ENCODE measurements around the gene HMCN2.

The HMCN2 gene

DNA sequence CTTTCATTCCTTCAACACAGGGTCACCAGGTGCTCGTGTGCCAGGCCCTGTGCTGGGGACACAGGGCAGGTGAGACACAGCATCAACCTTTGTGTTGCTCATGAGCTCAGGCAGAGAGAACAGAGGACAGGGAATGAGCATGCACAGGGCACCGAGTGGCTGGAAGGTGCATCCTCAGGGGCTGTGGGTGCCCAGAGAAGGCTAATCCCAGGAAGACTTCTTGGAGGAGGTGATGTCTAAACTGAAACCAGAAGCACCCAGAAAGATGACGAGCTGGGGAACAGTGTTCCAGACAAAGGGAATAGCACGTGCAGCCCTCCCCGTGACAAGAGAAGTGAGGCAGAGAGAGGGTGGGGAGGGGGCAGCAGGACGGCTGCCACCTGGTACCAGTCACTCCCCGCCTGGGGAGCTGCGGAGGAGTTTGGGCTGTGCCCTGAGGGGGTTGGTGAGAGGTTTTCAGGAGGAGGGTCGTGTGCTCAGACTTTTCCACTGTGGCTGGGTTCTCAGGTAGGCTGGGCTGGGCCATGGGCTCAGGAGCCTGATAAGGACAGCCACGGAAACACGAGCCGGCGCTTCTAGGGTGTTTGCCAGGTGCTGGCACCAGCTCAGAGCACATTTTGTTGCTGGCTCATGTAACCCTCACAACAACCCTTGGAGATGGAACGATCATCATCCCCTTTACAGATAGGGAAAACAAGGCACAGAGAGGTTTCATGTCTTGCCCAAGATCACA lies 46.0 kb downstream of the HMCN2 start:
- no peak for TF ChIP-seq CTCF (IDR thresholded peaks at IDR 0.05; ENCODE audit: low read depth, low read length, missing control alignments)
- H3K4me3 ChIP-seq (replicated peaks; ENCODE audit: low read depth, low read length), result no peak overlapping the region
- DNase-seq (ENCODE audit: extremely low read depth, low read depth), result no peak

DNA sequence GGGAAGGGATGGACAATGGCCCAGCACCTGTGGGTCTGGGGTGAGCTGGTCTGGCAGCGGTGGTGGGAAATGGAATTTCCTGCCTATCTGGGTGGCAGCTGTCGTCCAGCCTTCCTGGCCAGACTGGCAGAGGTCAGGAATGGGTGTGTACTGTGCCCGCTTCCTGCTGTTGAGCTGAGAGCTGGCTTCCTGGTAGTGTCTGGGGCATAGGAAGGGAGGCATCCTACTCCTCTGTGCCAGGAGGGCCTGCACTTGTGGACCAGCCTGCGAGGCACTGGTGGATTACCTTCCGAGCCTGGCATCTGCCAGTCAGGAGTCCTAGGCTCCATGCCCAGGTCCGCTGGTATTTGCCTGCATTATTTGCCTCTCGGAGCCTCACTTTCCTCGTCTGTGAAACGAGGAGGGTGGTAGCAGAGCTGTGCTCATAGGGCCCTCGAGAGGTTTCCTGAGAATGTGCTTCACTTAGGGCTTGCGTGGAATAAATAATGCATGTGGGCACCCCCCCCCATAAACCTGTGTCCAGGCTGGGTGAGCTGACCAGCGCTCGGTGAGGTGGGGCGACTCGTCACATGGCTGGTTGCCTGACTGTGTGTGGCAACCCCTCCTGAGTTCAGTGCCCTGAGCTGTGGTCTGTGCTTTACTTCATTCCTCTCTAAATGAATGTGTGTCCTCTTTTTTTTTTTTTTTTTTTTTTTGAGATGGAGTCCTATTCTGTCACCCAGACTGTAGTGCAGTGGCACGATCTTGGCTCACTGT lies 47.7 kb downstream of the HMCN2 start:
- no peak for TF ChIP-seq CTCF (IDR thresholded peaks at IDR 0.05; ENCODE audit: low read depth, low read length, missing control alignments)
- no peak for DNase-seq (ENCODE audit: extremely low read depth, low read depth)
- H3K4me3 ChIP-seq (replicated peaks; ENCODE audit: low read depth, low read length), result no peak overlapping the region

DNA sequence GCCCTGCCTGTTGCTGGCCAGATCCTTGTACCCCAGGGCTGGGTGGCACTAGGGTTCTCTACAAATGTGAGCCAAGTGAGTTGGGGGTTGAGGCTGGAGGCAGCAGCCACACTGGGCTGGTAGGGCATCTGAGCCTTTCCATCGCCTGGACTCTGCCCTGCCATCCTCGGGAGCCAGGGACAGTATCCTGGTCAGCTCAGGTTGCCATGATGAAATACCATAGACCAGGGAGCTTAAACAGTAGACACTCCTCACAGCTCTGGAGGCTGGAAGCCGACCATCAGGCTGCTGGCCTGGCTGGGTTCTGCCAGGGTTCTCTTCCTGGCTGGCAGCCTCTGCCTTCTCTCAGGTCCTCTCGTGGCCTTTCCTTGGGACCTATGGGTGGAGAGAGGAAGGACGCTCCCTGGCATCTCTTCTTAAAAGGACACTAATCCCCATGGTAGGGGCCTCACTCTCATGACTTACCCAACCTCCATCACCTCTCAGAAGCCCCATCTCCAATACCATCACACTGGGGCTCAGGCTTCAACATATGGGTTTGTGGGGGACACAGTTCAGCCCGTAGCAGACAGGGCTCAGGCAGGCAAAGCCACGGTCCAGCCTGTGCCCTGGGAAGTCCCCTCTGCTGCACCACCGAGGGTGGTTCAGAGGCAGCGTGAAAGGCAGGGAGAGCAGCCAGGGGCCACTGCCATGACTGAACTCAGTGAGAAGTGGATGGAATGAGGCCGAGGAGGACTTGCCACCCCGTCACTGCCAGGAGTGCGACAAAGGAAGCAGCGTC lies 50.1 kb downstream of the HMCN2 start:
- DNase-seq (ENCODE audit: extremely low read depth, low read depth), result no peak
- TF ChIP-seq CTCF (IDR thresholded peaks at IDR 0.05; ENCODE audit: low read depth, low read length, missing control alignments), result no peak
- H3K4me3 ChIP-seq (replicated peaks; ENCODE audit: low read depth, low read length), result no peak overlapping the region

- no peak for TF ChIP-seq CTCF (IDR thresholded peaks at IDR 0.05; ENCODE audit: low read depth, low read length, missing control alignments)
- no peak for DNase-seq (ENCODE audit: extremely low read depth, low read depth)
Measured at GRCh38 chr9:130316430-130316829, 50.9 kb downstream of the HMCN2 start.

DNA sequence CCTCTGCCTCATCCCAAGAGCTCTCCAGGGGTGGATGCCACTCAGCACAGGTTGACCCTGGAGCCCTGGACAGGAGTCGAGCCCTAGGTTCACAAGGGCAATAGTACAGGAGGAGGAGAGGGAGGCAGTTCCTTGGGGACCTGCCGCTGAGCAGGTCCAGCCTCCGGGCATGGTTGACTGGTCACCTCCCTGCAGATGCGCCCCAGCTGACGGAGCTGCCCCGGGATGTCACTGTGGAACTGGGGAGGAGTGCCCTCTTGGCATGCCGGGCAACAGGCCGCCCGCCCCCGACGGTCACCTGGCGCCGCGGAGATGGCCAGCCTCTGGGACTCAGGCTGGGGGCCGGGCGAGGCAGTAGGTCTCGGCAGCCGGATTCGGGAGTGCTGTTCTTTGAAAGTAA lies 53.7 kb downstream of the HMCN2 start:
- no peak for TF ChIP-seq CTCF (IDR thresholded peaks at IDR 0.05; ENCODE audit: low read depth, low read length, missing control alignments)
- DNase-seq (ENCODE audit: extremely low read depth, low read depth), result no peak
- no peak overlapping the region for H3K4me3 ChIP-seq (replicated peaks; ENCODE audit: low read depth, low read length)

More at GRCh38 chr9:130316430-130316829, 50.9 kb downstream of the HMCN2 start:
- H3K4me3 ChIP-seq (replicated peaks; ENCODE audit: low read depth, low read length), result no peak overlapping the region

GRCh38 chr9:130319944-130320712 lies 54.6 kb downstream of the HMCN2 start:
- no peak overlapping the region for H3K4me3 ChIP-seq (replicated peaks; ENCODE audit: low read depth, low read length)
- DNase-seq (ENCODE audit: extremely low read depth, low read depth), result no peak
- TF ChIP-seq CTCF (IDR thresholded peaks at IDR 0.05; ENCODE audit: low read depth, low read length, missing control alignments), result no peak

Measured in HFF-Myc (cell line).